Peyer's patch (tissue), 4 donors: Measurements from ENCODE around the gene DNAJC15.

Source experiments
- POLR2A ChIP-seq, 2 donors: fragments of 450-650 bp; IDR thresholded peaks; one replicate each; pipeline ENCODE4 v1.5.1; 2017; ENCODE audit warnings: antibody characterized with exemption in 2 of 2, mild to moderate bottlenecking in 2 of 2, moderate library complexity in 2 of 2
- TF ChIP-seq, protein P1 (sequence below), 6 experiments: fragments of 450-650 bp in 4 of 6; fragments of 200-600 bp in 2 of 6; sonication (generic) in 1 of 6; IDR thresholded peaks; one replicate each; pipeline ENCODE4 v1.5.1; 2017 to 2019; ENCODE audit warnings: antibody characterized with exemption in 6 of 6, mild to moderate bottlenecking in 3 of 6, moderate library complexity in 1 of 6

DNA sequence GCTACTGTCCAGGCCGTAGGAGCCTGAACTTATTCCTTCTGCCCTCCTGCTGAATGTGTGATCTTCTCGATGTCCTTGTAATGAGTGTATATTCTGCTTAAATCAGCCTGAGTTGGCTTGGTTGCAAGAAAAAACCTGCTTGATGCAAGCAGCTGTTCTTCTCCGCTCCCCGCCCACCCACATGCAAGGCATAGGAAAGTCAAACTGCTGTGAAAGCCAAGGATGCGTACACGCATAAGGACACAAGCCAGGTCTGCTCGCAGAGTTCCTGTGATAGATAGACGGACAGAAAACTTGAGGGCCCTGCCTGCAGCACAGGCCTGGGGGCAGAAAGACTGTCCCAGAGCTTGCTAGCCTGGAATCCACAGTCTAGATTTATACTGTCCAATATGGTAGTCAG, 101.1 kb downstream of the DNAJC15 start:
- TF ChIP-seq, protein P1, sequence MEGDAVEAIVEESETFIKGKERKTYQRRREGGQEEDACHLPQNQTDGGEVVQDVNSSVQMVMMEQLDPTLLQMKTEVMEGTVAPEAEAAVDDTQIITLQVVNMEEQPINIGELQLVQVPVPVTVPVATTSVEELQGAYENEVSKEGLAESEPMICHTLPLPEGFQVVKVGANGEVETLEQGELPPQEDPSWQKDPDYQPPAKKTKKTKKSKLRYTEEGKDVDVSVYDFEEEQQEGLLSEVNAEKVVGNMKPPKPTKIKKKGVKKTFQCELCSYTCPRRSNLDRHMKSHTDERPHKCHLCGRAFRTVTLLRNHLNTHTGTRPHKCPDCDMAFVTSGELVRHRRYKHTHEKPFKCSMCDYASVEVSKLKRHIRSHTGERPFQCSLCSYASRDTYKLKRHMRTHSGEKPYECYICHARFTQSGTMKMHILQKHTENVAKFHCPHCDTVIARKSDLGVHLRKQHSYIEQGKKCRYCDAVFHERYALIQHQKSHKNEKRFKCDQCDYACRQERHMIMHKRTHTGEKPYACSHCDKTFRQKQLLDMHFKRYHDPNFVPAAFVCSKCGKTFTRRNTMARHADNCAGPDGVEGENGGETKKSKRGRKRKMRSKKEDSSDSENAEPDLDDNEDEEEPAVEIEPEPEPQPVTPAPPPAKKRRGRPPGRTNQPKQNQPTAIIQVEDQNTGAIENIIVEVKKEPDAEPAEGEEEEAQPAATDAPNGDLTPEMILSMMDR (IDR thresholded peaks at IDR 0.05) = no peak
- no peak for TF ChIP-seq POLR2A (IDR thresholded peaks at IDR 0.05)
